GM12801 (cell line): ENCODE data around the gene CYB5R4.

Experiments used
- TF ChIP-seq, protein P1 (sequence below): IDR thresholded peaks from one replicate; pipeline ENCODE4 v1.5.1; 2011; ENCODE audit warnings: control low read depth; ENCODE audit not compliant: insufficient read length; ENCODE audit errors: extremely low read depth

Gene CYB5R4

DNA sequence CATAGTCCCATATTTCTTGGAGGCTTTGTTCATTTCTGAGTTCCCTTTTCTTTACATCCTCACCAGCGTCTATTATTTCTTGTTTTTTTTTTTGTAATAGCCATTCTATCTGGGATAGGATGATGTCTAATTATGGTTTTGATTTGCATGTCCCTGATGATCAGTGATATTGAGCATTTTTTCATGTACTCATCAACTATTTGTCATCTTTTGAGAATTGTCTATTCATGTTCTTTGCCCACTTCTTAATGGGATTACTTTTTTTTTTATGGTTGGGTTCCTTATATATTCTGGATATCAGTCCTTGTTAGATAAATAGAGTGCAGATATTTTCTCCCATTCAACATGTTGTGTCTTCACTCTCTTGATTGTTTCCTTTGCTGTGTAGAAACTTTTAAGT is 42.1 kb downstream of the CYB5R4 start:
- TF ChIP-seq, protein P1, sequence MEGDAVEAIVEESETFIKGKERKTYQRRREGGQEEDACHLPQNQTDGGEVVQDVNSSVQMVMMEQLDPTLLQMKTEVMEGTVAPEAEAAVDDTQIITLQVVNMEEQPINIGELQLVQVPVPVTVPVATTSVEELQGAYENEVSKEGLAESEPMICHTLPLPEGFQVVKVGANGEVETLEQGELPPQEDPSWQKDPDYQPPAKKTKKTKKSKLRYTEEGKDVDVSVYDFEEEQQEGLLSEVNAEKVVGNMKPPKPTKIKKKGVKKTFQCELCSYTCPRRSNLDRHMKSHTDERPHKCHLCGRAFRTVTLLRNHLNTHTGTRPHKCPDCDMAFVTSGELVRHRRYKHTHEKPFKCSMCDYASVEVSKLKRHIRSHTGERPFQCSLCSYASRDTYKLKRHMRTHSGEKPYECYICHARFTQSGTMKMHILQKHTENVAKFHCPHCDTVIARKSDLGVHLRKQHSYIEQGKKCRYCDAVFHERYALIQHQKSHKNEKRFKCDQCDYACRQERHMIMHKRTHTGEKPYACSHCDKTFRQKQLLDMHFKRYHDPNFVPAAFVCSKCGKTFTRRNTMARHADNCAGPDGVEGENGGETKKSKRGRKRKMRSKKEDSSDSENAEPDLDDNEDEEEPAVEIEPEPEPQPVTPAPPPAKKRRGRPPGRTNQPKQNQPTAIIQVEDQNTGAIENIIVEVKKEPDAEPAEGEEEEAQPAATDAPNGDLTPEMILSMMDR = no peak

DNA sequence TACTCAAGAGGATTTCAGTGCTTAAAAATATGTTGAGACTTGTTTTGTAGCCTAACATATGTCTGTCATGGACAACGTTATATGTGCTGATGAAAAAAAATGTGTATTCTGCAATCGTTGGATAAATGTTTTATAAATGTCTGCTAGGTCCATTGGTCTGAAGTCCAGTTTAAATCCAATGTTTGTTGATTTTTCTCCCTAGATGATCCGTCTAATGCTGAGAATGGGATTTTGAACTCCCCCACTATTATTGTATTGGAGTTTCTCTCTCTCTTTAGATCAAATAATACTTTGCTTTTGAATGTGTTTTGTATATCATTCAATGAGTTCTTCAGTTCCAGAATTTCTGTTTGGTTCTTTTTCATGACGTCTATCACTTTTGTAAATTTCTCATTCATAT is 44.9 kb downstream of the CYB5R4 start:
- TF ChIP-seq, protein P1 = no peak

DNA sequence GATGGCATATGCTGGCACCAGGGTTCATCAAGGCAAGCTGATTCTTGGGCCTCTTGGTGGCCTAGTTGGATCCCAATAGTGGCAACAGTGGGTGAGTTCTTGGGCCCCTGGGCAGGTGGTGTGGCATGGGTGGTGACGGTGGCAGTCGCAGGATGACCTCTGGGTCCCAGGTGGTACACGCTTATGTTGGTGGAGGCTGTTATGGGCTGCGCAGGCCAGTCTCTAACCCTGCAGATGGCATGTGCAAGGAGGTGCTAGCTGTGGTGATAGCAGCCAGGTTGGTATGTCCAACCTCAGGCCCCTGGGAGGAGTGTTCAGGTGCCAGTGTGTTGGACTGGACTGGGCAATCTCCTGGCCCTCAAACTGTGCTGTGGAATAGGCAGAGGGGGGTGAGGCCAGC is 46.2 kb downstream of the CYB5R4 start:
- TF ChIP-seq, protein P1 = no peak

DNA sequence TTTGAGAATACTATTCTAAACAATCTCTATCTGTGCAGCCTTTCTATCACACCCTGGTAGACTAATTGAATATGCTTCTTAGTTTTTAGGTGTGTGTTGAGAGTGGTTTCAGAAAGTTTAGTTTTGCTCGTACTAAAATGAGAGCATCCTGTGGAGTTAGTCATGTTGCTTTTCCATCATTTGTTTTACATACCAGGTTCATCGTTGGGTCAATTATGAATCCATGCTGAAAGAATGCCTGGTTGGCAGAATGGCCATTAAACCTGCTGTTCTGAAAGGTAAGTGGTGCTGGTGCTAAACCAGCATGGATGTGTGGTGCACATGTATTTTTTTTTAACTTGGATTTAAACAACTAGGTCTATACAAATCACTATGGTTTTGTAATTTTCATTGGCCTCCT is 49.3 kb downstream of the CYB5R4 start:
- TF ChIP-seq, protein P1 = no peak

DNA sequence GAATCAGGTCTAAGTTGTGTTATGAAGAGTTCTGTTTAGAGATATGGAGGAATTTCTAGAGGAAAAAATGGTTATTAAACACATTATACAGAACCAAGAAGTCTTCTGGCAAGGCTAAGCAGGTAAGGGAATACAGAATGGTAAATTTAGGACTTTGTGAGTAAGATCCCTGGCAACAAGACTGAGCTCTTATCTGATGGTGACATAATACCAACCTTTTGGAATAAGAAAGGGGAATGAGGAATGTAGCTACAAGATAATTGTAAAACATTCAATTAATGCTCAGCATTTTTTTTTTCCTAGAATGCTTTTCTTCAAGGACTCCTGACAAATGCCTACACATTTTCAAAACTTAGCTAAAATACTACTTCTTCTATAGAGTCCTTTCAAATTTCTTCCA is 51.8 kb downstream of the CYB5R4 start:
- TF ChIP-seq, protein P1 = no peak

DNA sequence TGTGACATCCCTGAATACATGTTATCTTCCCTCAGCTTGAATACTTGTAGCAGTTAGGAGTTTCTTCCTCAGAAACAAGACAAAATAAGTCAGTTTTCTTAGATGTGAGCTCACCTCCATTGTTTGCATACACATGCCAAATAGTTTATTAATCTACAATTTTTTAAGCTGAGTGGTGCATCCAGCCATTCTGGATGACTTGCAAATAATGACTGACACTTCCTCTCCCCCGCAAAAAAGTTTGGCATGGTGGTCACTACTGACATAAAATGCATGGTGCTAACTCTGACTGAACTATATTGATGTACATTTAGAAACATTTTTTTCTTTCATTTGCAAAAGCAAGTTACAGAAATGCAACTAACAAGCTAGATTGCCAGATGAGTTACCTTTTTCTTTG is 55.5 kb downstream of the CYB5R4 start:
- TF ChIP-seq, protein P1 = no peak

DNA sequence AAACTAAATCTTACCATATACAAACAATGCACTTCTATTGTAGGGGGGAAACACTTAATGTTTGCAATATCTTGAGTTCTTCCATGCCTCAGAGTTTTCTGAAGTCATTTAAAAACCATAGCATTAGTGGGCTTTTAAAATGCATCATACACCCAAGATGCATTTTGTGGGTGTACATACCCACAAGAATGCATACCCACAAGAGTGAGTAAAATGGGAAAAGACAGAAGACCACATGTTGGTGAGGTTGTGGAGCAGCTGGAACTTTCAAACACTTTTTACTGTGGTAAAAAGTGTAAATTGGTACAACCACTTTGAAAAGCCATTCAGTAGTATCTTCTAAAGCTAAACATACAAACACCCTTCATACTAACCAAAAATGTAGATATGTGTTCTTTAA is 57.5 kb downstream of the CYB5R4 start:
- TF ChIP-seq, protein P1 = no peak

DNA sequence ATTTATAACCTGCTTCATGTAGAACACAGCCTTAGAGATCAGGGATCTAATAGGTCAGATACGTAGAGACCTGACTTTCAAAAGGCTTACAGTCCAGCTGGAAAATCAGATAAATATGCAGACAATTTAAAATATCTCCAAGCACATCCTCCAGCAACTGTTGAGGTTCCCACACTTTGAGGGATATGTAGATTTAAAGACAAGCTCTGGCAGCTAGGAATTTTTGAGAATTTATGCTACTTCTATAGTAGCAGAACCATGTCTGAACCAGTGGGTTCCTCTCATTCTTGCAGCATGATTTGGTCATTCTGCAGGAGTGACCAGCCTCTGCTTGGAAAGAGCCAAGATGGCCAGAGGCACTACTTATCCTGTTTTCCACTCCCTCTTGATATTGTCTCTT is 60.5 kb downstream of the CYB5R4 start:
- TF ChIP-seq, protein P1 = no peak
